Thymus (tissue), 11 donors: ENCODE results near the gene BRINP3. TPM values are rescaled to one million over a fixed set of nuclear protein-coding genes. Genes with fewer than 3 reads are reported as not detected.

Source experiments
- DNase-seq, 9 donors: peaks; one replicate each; pipeline ENCODE4 v3.0.0-alpha.2; 2013; ENCODE audit warnings: low spot score in 9 of 9, low read depth in 6 of 9, missing footprints in 1 of 9
- H3K27ac ChIP-seq, 2 donors: one replicate each; pipeline ENCODE4 v1.5.1; 2013; ENCODE audit warnings: control low read depth in 1 of 2, low read depth in 1 of 2, low read length in 1 of 2, mild to moderate bottlenecking in 1 of 2, moderate library complexity in 1 of 2
- H3K27me3 ChIP-seq, 2 donors: one replicate each; pipeline ENCODE4 v1.5.1; 2013; ENCODE audit warnings: low read length in 1 of 2; ENCODE audit not compliant: control insufficient read depth in 2 of 2, insufficient read depth in 1 of 2
- H3K36me3 ChIP-seq, 2 donors: one replicate each; pipeline ENCODE4 v1.5.1; 2013; ENCODE audit warnings: low read length in 1 of 2, mild to moderate bottlenecking in 1 of 2, moderate library complexity in 1 of 2; ENCODE audit not compliant: control insufficient read depth in 2 of 2, insufficient read depth in 2 of 2
- H3K4me1 ChIP-seq, 2 donors: one replicate each; pipeline ENCODE4 v1.5.1; 2013; ENCODE audit warnings: low read length in 2 of 2; ENCODE audit not compliant: control insufficient read depth in 2 of 2, insufficient read depth in 2 of 2
- H3K4me3 ChIP-seq, 2 donors: one replicate each; pipeline ENCODE4 v1.5.1; 2013; ENCODE audit warnings: low read length in 2 of 2, control low read depth in 1 of 2, mild to moderate bottlenecking in 1 of 2
- H3K9me3 ChIP-seq, 2 donors: one replicate each; pipeline ENCODE4 v1.5.1; 2013; ENCODE audit warnings: low read length in 1 of 2, mild to moderate bottlenecking in 1 of 2; ENCODE audit not compliant: control insufficient read depth in 2 of 2, insufficient read depth in 1 of 2
- WGBS: extraction: QIAGEN DNeasy Blood & Tissue Kit; methylation state at CpG from one replicate; pipeline ENCODE4 v1.1.7; 2013; 5-methylcytosine and 5-hydroxymethylcytosine counted together
- polyA plus RNA-seq: library from polyadenylated mRNA; stranded (reverse); fragments of 200-250 nt; gene quantifications from one replicate; pipeline ENCODE4 v1.2.3, GENCODE V29; 2013
- total RNA-seq: library from RNA; stranded (reverse); fragments of 120-200 nt; gene quantifications from one replicate; pipeline ENCODE4 v1.2.4, GENCODE V29; 2013
- donor health status: healthy.

Gene BRINP3
- total and polyA plus RNA-seq, 2 donors = 0.02 to 0.47 TPM

- no peaks in the 10 kb centered on the region for H3K36me3 ChIP-seq
- H3K27me3 ChIP-seq = no peaks in the 10 kb centered on the region
- no peaks in the 10 kb centered on the region for H3K9me3 ChIP-seq
- WGBS = 88% methylated on average over 3 of the region's 3 CpGs
- no peaks in the 10 kb centered on the region for H3K4me1 ChIP-seq
- H3K27ac ChIP-seq = no peak overlapping the region
- no peak for DNase-seq
- no peak overlapping the region for H3K4me3 ChIP-seq
Measured at GRCh38 chr1:190170321-190170720, 307.3 kb downstream of the BRINP3 start.

- Histone ChIP-seq H3K9me3 (no peaks in the 10 kb centered on the region), H3K4me1 (no peaks in the 10 kb centered on the region), H3K36me3 (no peaks in the 10 kb centered on the region), H3K4me3 (no peak overlapping the region), H3K27ac (no peak overlapping the region), H3K27me3 (no peaks in the 10 kb centered on the region)
- no peak for DNase-seq
- 84% methylated on average over 3 of the region's 3 CpGs for WGBS
Measured at GRCh38 chr1:190169311-190170067, 308.2 kb downstream of the BRINP3 start.

- Histone ChIP-seq H3K9me3 (no peaks in the 10 kb centered on the region), H3K27me3 (no peaks in the 10 kb centered on the region), H3K36me3 (no peaks in the 10 kb centered on the region), H3K4me1 (no peaks in the 10 kb centered on the region), H3K27ac (no peak overlapping the region), H3K4me3 (no peak overlapping the region)
- WGBS = 79% methylated on average over 3 of the region's 3 CpGs
- no peak for DNase-seq
Measured at GRCh38 chr1:190168893-190169280, 308.8 kb downstream of the BRINP3 start.

- 90% methylated on average over 3 of the region's 3 CpGs for WGBS
- Histone ChIP-seq H3K36me3 (no peaks in the 10 kb centered on the region), H3K27ac (no peak overlapping the region), H3K4me3 (no peak overlapping the region), H3K9me3 (no peaks in the 10 kb centered on the region), H3K4me1 (no peaks in the 10 kb centered on the region), H3K27me3 (no peaks in the 10 kb centered on the region)
- no peak for DNase-seq
Measured at GRCh38 chr1:190168116-190168892, 309.4 kb downstream of the BRINP3 start.

- no peak for DNase-seq
- no peaks in the 10 kb centered on the region for H3K4me1 ChIP-seq
- H3K9me3 ChIP-seq = no peaks in the 10 kb centered on the region
- no peaks in the 10 kb centered on the region for H3K36me3 ChIP-seq
- no peak overlapping the region for H3K4me3 ChIP-seq
- H3K27me3 ChIP-seq = no peaks in the 10 kb centered on the region
- WGBS = 85% methylated on average over 2 of the region's 2 CpGs
- H3K27ac ChIP-seq = no peak overlapping the region
Measured at GRCh38 chr1:190159146-190159545, 318.5 kb downstream of the BRINP3 start.

GRCh38 chr1:190154744-190155143, 322.9 kb downstream of the BRINP3 start:
- Histone ChIP-seq H3K4me1 (no peaks in the 10 kb centered on the region), H3K9me3 (no peaks in the 10 kb centered on the region), H3K36me3 (no peaks in the 10 kb centered on the region), H3K27me3 (no peaks in the 10 kb centered on the region), H3K27ac (no peak overlapping the region), H3K4me3 (no peak overlapping the region)
- no peak for DNase-seq
- 70% methylated on average over 2 of the region's 2 CpGs for WGBS

GRCh38 chr1:190147616-190148015, 330.0 kb downstream of the BRINP3 start:
- 60% methylated on average over 2 of the region's 2 CpGs for WGBS
- no peak overlapping the region for H3K4me3 ChIP-seq
- H3K9me3 ChIP-seq = no peaks in the 10 kb centered on the region
- no peaks in the 10 kb centered on the region for H3K27me3 ChIP-seq
- no peak for DNase-seq
- no peaks in the 10 kb centered on the region for H3K36me3 ChIP-seq
- no peaks in the 10 kb centered on the region for H3K4me1 ChIP-seq
- H3K27ac ChIP-seq = no peak overlapping the region

GRCh38 chr1:190144650-190145049, 333.0 kb downstream of the BRINP3 start:
- H3K4me1 ChIP-seq = no peaks in the 10 kb centered on the region
- H3K27me3 ChIP-seq = no peaks in the 10 kb centered on the region
- 91% methylated on average over 2 of the region's 2 CpGs for WGBS
- no peaks in the 10 kb centered on the region for H3K36me3 ChIP-seq
- no peaks in the 10 kb centered on the region for H3K9me3 ChIP-seq
- H3K27ac ChIP-seq = no peak overlapping the region
- no peak overlapping the region for H3K4me3 ChIP-seq
- no peak for DNase-seq

GRCh38 chr1:190140644-190141043, 337.0 kb downstream of the BRINP3 start:
- DNase-seq = no peak
- no peak overlapping the region for H3K27ac ChIP-seq
- H3K4me3 ChIP-seq = no peak overlapping the region
- WGBS = 97% methylated on average over 1 of the region's 1 CpG
- no peaks in the 10 kb centered on the region for H3K9me3 ChIP-seq
- H3K4me1 ChIP-seq = no peaks in the 10 kb centered on the region
- no peaks in the 10 kb centered on the region for H3K27me3 ChIP-seq
- no peaks in the 10 kb centered on the region for H3K36me3 ChIP-seq
